ENCODE measurements around the gene WDFY3.
"Not testable (repeated sequence)": the region's sequence is repeated elsewhere in the genome, so short reads cannot be mapped to it uniquely, and the experiment has no call there.

Gene WDFY3

DNA sequence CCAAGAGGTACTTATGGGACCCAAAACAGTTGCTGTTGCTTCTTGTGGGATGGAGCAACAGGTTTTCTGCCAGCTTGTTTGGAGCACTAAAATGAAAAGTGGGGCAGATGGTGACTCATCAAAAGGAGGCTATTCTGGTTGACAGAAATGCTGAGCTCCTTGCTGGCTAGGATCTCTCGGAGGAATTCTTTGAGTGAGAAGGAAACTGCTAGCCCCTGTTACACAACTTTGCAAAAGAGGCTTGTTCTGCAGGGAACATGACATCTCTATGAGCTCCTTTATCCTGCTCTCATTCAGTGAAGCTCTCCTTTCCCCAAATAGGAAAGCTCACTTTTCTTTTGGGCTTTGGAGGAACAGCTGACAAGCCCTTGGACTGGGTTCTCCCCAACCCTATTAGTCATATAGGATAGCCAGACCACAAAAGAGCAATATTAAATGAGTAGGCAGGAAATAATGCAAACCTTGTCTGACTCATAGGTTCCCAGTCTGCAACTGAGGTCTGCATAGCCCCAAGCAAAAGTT, 275.3 kb downstream of the WDFY3 start:
- H3K4me3 ChIP-seq (ENCODE audit: low read length), result no peak overlapping the region
- H3K4me1 ChIP-seq (ENCODE audit: insufficient read depth, low read length), result no peaks in the 10 kb centered on the region
- no peaks in the 10 kb centered on the region for H3K27me3 ChIP-seq (ENCODE audit: insufficient read depth, low read length)
- H3K9me3 ChIP-seq (ENCODE audit: low read length), result no peaks in the 10 kb centered on the region
- H3K36me3 ChIP-seq (ENCODE audit: insufficient read depth, low read length), result peaks cover 81% of the 10 kb centered on the region
- no peak overlapping the region for H2AFZ ChIP-seq (ENCODE audit: low read depth, low read length)

DNA sequence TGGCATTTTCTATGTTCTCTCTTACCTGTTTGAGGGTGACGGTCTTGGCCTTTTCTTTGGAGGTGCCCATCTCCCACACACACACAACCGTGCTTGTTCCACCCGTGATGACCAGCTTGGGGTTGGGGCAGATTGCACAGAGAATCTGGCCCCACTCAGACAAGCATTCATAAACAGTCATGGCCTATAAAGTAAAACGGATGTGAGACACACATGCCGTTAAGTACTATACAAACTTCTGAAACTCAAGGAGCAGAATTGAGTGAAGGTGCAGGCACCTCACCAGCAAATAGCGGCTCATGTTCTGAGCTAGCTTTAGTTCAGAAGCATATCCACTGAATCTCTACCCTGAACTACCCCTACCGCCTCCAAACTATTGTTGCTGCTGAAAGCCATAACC, 276.0 kb downstream of the WDFY3 start:
- no peaks in the 10 kb centered on the region for H3K27me3 ChIP-seq (ENCODE audit: insufficient read depth, low read length)
- no peak overlapping the region for H2AFZ ChIP-seq (ENCODE audit: low read depth, low read length)
- no peaks in the 10 kb centered on the region for H3K4me1 ChIP-seq (ENCODE audit: insufficient read depth, low read length)
- no peak overlapping the region for H3K4me3 ChIP-seq (ENCODE audit: low read length)
- no peaks in the 10 kb centered on the region for H3K9me3 ChIP-seq (ENCODE audit: low read length)
- peaks cover 80% of the 10 kb centered on the region for H3K36me3 ChIP-seq (ENCODE audit: insufficient read depth, low read length)

DNA sequence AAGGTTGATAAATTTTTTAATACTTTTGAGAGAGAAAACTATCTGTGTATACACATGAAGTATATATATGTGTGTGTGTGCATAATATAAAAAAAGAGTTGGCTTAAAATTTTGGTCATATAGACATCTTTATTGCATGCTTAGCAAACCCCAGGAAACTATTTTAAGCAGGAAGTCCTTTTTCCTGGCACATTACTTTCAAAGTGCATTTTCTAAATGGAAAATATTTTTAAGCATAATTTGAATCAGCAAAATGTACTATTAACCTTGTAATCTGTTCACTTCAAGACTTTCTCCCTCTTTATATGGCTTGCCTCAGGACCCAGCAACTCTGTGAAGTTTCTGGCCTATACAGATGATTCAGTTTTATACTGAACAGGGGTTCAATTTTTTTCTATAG, 277.3 kb downstream of the WDFY3 start:
- no peaks in the 10 kb centered on the region for H3K27me3 ChIP-seq (ENCODE audit: insufficient read depth, low read length)
- no peak overlapping the region for H2AFZ ChIP-seq (ENCODE audit: low read depth, low read length)
- H3K4me3 ChIP-seq (ENCODE audit: low read length), result no peak overlapping the region
- no peaks in the 10 kb centered on the region for H3K4me1 ChIP-seq (ENCODE audit: insufficient read depth, low read length)
- peaks cover 80% of the 10 kb centered on the region for H3K36me3 ChIP-seq (ENCODE audit: insufficient read depth, low read length)
- no peaks in the 10 kb centered on the region for H3K9me3 ChIP-seq (ENCODE audit: low read length)

DNA sequence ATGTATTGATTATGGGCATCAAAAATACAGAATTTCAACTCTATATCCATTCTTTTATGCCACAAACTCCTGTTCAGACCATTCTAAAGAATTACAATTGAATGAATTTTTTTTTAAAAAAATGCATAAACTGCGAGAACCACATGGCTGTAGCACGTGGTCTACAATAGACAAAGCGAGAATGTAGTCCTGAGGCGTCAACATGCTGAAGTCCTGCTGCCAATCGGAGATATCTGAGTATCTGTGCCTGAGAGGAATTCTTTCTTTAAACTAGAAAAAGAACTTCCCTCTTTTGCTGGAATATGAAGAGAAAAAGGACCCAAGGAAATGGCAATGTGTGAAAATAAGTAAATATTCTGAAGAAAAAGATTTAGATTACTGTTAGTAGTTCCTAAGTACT, 277.9 kb downstream of the WDFY3 start:
- H3K36me3 ChIP-seq (ENCODE audit: insufficient read depth, low read length), result peaks cover 82% of the 10 kb centered on the region

DNA sequence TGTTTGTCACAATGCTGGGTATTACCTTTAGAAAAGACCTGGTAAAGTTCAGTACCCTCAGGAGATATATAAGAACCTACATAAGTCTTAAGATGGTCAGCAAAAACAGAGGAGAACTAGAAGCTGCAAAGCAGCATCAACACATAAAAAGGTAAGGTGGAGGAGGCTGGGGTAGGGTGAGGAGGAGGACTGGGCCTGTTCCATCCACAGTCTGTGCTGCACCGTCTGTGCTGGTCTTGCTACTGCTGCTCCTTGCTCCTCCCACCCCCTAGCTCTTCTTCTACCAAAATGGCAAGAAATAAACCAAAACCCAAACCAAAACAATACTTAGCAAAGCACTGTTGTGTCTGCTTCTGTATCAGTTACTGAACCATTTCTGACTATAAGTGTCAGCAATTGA, 281.4 kb downstream of the WDFY3 start:
- Histone ChIP-seq H3K9me3 (ENCODE audit: low read length) (no peaks in the 10 kb centered on the region), H3K27me3 (ENCODE audit: insufficient read depth, low read length) (no peaks in the 10 kb centered on the region), H3K4me1 (ENCODE audit: insufficient read depth, low read length) (peaks cover 8% of the 10 kb centered on the region), H3K4me3 (ENCODE audit: low read length) (no peak overlapping the region), H3K36me3 (ENCODE audit: insufficient read depth, low read length) (peaks cover 82% of the 10 kb centered on the region), H2AFZ (ENCODE audit: low read depth, low read length) (no peak overlapping the region)

More for the DNA sequence above, 277.9 kb downstream of the WDFY3 start:
- H2AFZ ChIP-seq (ENCODE audit: low read depth, low read length), result no peak overlapping the region
- no peaks in the 10 kb centered on the region for H3K27me3 ChIP-seq (ENCODE audit: insufficient read depth, low read length)
- no peaks in the 10 kb centered on the region for H3K9me3 ChIP-seq (ENCODE audit: low read length)
- H3K4me1 ChIP-seq (ENCODE audit: insufficient read depth, low read length), result no peaks in the 10 kb centered on the region
- no peak overlapping the region for H3K4me3 ChIP-seq (ENCODE audit: low read length)

DNA sequence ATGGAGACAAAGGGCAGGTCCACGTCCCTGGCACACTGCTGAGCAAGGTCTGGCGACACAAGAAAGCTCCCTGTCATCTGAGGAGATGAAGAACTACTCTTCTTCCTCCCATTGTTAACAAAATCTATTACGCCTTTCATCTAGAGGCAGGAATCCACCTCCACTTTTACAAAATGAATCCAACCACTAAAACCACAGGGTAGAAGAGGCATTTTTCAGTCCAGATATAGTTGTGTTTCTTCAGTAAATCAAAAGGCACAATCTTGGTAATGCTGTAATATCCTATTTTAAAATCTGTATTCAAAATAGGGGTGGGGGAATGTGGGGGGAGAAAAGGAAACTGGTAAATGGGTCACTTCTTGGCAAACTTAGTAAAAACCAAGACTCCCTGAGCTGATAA, 282.1 kb downstream of the WDFY3 start:
- Histone ChIP-seq H2AFZ (ENCODE audit: low read depth, low read length) (no peak overlapping the region), H3K27me3 (ENCODE audit: insufficient read depth, low read length) (no peaks in the 10 kb centered on the region), H3K4me1 (ENCODE audit: insufficient read depth, low read length) (peaks cover 8% of the 10 kb centered on the region), H3K36me3 (ENCODE audit: insufficient read depth, low read length) (peaks cover 79% of the 10 kb centered on the region), H3K4me3 (ENCODE audit: low read length) (no peak overlapping the region), H3K9me3 (ENCODE audit: low read length) (no peaks in the 10 kb centered on the region)

DNA sequence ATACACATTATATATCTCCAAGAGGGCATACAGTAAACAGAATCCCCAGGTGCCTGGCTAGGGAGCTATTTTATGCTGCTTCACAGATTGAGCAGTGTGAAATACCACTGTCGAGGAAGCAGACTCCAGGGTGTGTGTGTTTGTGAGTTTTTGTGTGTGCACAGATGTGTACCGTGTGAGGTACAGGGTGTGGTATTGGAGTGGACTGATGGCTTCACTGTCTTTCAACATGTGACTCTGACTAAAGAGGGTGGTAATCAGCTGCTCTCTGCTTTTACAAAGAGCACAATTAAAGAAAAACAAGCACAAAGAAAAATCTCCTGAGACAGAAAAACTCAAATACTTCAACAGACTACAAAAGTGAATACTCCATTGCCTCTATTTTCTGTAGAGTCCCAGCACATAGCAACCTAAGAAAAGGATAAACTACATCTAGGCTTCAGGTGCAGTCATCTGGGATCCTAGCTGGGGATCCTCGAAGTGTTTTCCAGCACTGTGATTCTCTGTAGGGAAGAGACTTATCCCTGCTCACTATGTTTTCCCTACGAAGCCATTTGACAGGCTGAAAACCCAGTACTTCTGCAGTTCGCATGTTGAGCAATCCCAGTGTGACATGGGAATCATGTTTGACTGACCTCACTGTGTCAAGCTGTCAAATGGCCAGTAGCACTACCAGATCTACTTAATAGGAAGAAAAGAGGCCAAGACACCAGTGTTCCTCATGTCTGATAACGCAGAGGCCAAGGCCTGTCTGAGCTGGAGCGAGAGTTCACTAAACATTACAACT, 283.2 kb downstream of the WDFY3 start:
- peaks cover 8% of the 10 kb centered on the region for H3K4me1 ChIP-seq (ENCODE audit: insufficient read depth, low read length)
- peaks cover 78% of the 10 kb centered on the region for H3K36me3 ChIP-seq (ENCODE audit: insufficient read depth, low read length)
- no peak overlapping the region for H2AFZ ChIP-seq (ENCODE audit: low read depth, low read length)
- no peaks in the 10 kb centered on the region for H3K27me3 ChIP-seq (ENCODE audit: insufficient read depth, low read length)
- H3K4me3 ChIP-seq (ENCODE audit: low read length), result no peak overlapping the region
- no peaks in the 10 kb centered on the region for H3K9me3 ChIP-seq (ENCODE audit: low read length)

DNA sequence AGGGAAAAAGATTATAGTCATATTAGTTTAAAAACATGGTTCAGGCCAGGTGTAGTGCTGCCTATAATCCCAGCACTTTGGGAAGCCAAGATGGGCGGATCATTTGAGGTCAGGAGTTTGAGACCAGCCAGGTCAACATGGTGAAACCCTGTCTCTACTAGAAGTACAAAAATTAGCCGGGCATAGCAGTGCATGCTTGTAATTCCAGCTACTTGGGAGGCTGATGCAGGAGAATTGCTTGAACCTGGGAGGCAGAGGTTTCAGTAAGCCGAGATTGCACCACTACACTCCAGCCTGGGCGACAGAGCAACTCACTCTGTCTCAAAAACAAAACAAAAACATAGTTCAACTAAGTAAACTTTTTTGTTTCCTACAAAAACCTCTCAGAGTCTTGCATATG, 283.8 kb downstream of the WDFY3 start:
- not testable (repeated sequence) for H3K27me3 ChIP-seq (ENCODE audit: insufficient read depth, low read length); H2AFZ ChIP-seq (ENCODE audit: low read depth, low read length); H3K4me1 ChIP-seq (ENCODE audit: insufficient read depth, low read length); H3K9me3 ChIP-seq (ENCODE audit: low read length); H3K4me3 ChIP-seq (ENCODE audit: low read length)
- H3K36me3 ChIP-seq (ENCODE audit: insufficient read depth, low read length), result peaks cover 78% of the 10 kb centered on the region

DNA sequence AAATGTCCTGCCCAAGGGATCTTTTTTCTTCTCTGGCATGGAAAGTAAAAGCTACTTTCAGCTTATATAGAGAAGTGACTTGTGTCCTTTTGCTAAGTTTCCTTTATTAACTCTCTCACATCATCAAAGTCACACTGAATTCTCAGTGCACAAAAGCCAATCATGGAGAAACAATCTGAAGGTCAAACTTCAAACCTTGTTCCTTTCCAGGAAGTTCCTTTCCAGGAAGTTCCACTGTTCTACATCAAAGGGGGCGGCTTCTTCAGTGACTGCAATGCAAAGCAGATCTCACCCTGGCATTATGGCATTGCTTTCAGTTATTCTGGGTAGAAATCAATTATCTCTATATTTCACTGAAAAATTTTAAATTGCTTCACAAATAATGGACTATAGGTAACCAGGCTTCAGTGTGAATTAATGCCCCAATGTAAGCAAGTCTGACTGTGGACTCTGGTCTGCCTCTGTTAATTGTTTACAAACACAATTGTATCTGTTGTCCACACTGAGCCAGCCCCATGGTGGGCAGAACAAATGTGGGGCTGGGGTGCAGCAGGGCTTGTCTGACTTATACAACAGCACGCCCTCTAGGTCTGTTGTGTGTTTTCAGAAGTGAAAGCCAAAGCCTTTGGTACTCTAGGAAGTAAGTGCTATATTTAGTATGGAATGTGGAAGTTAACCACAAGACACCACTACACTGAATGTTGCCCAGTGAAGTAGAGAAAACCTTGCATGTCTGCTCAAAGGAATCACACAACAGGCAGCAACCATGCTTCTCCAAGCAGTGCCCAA, 284.8 kb downstream of the WDFY3 start:
- no peak overlapping the region for H3K4me3 ChIP-seq (ENCODE audit: low read length)
- no peaks in the 10 kb centered on the region for H3K9me3 ChIP-seq (ENCODE audit: low read length)
- H3K4me1 ChIP-seq (ENCODE audit: insufficient read depth, low read length), result peaks cover 8% of the 10 kb centered on the region
- H3K27me3 ChIP-seq (ENCODE audit: insufficient read depth, low read length), result no peaks in the 10 kb centered on the region
- H2AFZ ChIP-seq (ENCODE audit: low read depth, low read length), result no peak overlapping the region
- H3K36me3 ChIP-seq (ENCODE audit: insufficient read depth, low read length), result peaks cover 87% of the 10 kb centered on the region

DNA sequence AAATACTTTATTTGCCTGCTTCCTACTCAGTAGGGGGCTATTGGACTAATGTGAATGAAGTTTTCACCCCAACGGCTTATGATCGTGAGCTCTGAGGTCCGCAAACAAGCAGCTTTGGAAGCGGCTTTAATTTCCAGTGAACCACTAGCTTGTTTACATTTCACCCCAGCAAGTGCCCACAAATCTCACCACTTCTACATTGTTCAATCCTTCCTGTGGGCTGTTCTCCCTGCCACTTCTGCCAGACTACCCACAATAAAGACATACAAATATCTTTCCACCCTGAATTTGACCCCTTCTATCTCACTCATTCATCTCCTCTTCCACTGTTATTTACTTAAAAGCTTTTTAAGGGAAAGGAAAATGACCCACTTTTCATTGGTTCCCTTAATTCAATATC, 285.5 kb downstream of the WDFY3 start:
- Histone ChIP-seq H3K4me3 (ENCODE audit: low read length) (no peak overlapping the region), H3K27me3 (ENCODE audit: insufficient read depth, low read length) (no peaks in the 10 kb centered on the region), H3K36me3 (ENCODE audit: insufficient read depth, low read length) (peaks cover 87% of the 10 kb centered on the region), H3K4me1 (ENCODE audit: insufficient read depth, low read length) (peaks cover 8% of the 10 kb centered on the region), H3K9me3 (ENCODE audit: low read length) (no peaks in the 10 kb centered on the region), H2AFZ (ENCODE audit: low read depth, low read length) (no peak overlapping the region)

DNA sequence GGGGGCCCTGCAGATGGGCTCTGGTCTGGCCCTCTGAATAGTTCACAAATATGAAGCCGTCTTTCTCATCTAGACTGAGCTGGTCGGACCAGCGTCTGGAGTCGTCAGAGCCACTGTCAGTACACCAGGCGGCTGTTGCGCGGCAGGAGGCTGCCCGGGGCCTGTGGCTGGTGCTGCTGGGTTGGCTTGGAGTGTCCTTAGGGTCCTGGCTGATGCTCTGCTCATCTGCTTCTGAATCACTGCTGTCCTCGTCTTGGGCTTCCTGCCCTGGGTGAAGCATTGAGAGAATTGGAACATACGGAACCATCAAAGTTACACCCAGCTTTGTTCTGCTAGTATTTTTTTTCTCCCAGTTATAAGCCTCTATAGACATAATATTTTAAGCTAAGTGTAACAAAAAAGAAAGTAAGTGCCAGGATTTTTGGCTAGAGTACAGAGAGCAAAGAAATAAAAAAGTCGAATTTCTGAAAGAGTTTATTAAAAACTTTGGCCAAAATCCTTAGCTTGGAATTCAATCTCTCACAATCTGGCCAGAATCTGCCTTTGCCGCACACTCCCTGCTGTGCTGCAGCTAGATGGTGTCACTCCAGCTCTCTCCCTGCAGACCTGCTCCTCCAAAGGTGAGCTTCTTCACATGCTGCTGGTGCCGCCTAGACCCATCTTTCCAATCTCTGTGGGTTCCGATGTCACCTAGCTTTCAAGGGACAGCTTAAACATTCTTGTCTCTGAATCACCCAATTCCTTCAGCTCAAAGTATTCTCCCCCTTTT, 287.3 kb downstream of the WDFY3 start:
- H2AFZ ChIP-seq (ENCODE audit: low read depth, low read length), result no peak overlapping the region
- H3K27me3 ChIP-seq (ENCODE audit: insufficient read depth, low read length), result no peaks in the 10 kb centered on the region
- peaks cover 78% of the 10 kb centered on the region for H3K36me3 ChIP-seq (ENCODE audit: insufficient read depth, low read length)
- peaks cover 8% of the 10 kb centered on the region for H3K4me1 ChIP-seq (ENCODE audit: insufficient read depth, low read length)
- H3K9me3 ChIP-seq (ENCODE audit: low read length), result no peaks in the 10 kb centered on the region
- no peak overlapping the region for H3K4me3 ChIP-seq (ENCODE audit: low read length)

DNA sequence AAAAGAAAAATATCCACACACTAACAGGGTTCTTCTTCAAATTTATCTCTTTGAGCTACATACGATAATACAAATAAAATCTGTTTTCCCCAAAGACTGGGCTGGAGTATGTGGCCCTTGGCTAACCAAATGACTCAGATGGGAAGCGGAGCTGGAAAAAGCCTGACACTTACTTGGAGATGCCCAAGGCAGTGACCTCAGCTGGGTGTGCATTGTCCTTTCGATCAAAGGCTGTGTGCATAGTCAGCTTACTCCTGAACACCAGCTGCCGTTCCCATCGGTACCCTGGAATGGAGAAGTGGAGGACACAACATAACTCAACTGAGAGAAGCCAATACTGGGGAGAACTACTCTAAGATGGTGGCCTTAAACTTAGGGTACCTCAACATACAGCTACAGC, 288.5 kb downstream of the WDFY3 start:
- Histone ChIP-seq H3K36me3 (ENCODE audit: insufficient read depth, low read length) (peaks cover 72% of the 10 kb centered on the region), H3K4me3 (ENCODE audit: low read length) (no peak overlapping the region), H3K9me3 (ENCODE audit: low read length) (no peaks in the 10 kb centered on the region), H3K4me1 (ENCODE audit: insufficient read depth, low read length) (peaks cover 8% of the 10 kb centered on the region), H2AFZ (ENCODE audit: low read depth, low read length) (no peak overlapping the region), H3K27me3 (ENCODE audit: insufficient read depth, low read length) (no peaks in the 10 kb centered on the region)

DNA sequence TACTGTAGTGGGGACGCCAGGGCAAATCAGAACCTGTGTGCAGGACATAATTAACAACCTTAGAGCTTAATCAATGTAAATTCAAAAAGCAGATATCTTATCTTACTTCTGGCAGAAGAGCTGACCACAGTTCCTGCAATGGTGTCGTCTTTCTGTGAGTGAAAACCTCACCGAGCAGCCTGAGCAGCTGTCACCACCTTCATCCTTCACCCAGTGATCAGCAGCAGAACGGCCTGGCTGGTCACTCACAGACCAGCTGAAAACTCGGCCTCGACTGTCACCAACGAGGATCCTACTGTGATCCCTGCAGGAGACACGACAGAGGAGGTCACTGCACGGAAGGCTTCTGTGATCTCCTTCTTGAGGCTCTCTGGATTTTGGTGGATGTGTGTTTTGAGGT, 289.4 kb downstream of the WDFY3 start:
- H2AFZ ChIP-seq (ENCODE audit: low read depth, low read length), result no peak overlapping the region
- H3K9me3 ChIP-seq (ENCODE audit: low read length), result no peaks in the 10 kb centered on the region
- H3K27me3 ChIP-seq (ENCODE audit: insufficient read depth, low read length), result no peaks in the 10 kb centered on the region
- H3K4me1 ChIP-seq (ENCODE audit: insufficient read depth, low read length), result peaks cover 8% of the 10 kb centered on the region
- no peak overlapping the region for H3K4me3 ChIP-seq (ENCODE audit: low read length)
- H3K36me3 ChIP-seq (ENCODE audit: insufficient read depth, low read length), result peaks cover 74% of the 10 kb centered on the region

All from neuron (in vitro differentiated cells).